NCI-H1092 treated with DMSO at 0.1 percent for 48 hours (cell line): ENCODE data around the gene ZNF496.
A peak's percentile ranks its signal among the peaks of the same experiment; 100 is the strongest.
"Not testable (repeated sequence)": the region's sequence is repeated elsewhere in the genome, so short reads cannot be mapped to it uniquely, and the experiment has no call there.

Source experiments
- DNase-seq: peaks from one replicate; lab custom pipeline; 2025; lab: John Stamatoyannopoulos, UW

ZNF496 gene

DNA sequence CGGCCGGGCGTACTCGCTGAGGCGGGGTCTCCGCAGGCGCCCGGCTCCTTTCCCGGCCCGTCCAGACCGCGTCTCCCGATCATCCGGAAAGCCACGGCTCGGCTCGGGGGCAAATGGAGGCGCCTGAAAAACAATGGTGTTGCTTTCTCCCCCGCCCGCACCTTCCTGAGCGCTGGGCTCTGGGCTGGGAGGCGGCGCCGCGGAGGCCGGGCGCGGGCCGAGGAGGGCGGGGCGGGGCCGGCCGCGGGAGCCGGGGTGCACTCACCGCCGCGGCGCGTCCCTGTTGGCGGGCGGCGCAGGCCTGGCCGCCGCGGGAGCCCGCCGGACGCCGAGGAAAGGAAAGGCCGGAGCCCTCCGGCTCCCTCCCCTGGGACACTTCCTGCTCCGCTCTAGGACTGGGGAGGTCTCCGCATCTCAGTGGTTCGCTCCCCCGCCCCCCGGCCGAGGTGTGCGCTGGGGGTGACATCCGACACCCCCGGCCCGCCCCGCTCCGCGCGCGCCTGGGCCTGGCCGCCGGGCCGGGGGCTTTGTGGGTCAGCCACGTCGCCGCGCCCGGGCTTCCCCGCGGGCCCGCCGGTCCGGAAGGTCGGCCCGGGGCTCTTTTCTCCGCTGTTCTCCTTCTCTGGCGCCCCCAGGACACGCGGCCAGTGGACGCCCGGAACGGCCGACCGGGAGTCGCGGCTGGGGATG is at the start of gene ZNF496:
TSS of gene ZNF496 (minus strand) at position 343 of the 690 bp plus-strand sequence. CDS start 2,289 bp downstream, outside the sequence.
- DNase-seq, result peak; percentile 87

DNA sequence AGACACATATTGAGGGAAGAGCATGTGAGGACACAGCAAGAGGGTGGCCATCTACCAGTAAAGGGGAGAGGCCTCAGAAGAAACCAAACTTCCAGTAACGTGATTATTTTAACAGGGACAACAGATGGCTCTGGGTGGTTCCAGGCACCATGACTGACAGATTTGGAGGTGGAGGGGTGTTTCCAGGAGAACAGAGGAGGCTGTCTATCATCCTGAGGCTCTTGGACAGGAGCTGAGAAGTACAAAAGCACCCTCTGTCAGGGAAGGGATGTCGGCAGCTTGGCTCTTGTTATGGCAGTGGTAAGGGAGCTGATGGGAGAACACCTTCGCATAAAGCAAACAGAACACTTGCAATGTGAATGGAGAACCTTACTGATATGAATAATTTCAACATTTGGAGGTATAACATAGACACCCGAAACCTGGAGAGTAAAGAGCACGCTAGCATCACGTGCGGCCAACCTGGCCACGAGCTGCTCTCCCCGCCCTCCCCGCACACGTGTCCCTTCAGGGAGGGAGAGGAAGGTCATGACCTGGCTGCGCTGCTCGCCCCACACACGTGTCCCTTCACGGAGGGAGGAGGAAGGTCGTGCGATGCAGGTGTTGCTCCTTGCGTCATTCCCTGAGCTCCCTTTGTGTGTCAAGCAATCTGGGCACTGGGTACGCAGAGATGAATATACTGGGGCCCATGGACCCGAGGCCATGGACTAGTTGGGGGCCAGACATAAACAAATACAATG is 46.8 kb upstream of the ZNF496 start:
- no peak for DNase-seq

- not testable (repeated sequence) for DNase-seq
These were observed 46.0 kb upstream of the ZNF496 start for GRCh38 chr1:247377656-247378055.

GRCh38 chr1:247376659-247377058 is 45.0 kb upstream of the ZNF496 start:
- no peak for DNase-seq

- no peak for DNase-seq
These were observed 44.1 kb upstream of the ZNF496 start for GRCh38 chr1:247375747-247376146.

GRCh38 chr1:247374651-247375334 is 43.1 kb upstream of the ZNF496 start:
- DNase-seq, result not testable (repeated sequence)

DNA sequence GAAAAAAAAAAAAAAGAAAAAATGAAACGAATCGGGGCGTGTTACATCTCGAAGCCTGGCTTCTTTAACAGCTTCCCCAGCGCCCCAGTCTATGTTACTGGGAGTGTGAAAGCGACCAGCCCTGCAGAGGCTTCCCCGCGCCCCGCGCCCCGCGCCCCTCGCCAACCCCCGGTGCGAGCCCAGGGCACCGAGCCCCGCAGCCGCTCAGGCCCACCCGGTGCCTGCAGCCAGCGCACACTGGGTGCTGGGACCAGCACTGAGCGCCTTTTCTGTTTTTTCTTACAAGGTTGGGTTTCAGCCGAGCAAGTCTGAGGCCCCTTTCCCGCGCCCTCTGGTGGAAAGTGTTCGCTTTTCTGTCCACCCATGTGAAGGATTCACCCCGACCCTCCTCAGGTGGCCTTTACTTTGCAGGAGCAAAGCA is 42.1 kb upstream of the ZNF496 start:
- DNase-seq, result peak; percentile 46

DNA sequence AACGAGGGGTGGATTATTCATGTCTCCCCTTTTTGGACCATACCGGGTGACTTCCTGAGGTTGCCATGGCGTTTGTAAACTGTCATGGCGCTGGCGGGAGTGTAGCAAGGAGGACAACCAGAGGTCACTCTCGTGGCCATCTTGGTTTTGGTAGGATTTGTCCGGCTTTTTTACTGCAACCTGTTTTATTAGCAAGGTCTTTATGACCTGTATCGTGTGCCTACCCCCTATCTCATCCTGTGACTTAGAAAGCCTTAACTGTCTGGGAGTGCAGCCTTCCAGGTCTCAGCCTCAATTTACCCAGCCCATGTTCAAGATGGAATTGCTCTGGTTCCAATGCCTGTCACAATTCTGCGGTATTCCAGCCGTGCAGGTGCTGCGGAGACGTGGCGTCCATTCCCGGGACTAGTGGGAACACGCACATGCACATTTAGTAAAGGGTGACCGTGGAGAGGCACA is 40.2 kb upstream of the ZNF496 start:
- DNase-seq, result no peak

DNA sequence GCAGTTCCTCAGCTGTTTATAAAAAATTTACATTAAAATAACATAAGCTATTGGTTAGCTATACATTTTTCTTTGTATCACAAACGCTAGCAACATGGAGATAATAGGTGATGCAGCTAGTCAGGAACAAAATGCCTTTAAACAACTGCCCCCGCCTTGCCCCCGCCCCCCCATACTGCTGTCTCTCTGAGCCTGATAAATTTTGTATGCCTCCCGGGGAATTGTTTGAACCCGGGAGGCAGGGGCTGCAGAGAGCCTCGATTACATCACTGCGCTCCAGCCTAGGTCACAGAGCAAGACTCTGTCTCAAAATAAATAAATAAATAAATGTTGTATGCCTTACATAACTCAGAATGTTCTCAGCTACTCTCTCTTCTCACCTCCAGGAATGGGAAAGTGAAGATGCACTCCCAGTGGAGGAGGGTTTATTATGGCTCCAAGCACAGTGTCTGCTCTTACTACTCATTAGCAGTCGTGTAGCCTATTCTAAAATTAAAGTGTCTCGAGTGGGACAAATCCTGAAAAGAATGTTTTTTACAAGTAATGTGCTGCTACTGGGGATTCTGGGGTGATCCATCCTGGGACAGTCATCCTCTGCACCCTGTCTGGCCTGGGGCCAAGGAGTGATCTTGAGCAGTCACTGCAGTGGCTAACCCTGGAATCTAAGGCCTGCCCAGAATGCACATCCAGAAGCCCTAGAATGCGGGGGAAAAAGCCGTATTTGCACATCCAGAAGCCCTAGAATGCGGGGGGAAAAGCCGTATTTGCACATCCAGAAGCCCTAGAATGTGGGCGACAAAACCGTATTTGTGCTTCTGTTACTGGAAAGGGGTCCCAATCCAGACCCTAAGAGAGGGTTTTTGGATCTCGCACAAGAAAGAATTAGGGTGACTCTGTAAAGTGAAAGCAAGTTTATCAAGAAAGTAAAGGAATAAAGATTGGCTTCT is 39.4 kb upstream of the ZNF496 start:
- no peak for DNase-seq

DNA sequence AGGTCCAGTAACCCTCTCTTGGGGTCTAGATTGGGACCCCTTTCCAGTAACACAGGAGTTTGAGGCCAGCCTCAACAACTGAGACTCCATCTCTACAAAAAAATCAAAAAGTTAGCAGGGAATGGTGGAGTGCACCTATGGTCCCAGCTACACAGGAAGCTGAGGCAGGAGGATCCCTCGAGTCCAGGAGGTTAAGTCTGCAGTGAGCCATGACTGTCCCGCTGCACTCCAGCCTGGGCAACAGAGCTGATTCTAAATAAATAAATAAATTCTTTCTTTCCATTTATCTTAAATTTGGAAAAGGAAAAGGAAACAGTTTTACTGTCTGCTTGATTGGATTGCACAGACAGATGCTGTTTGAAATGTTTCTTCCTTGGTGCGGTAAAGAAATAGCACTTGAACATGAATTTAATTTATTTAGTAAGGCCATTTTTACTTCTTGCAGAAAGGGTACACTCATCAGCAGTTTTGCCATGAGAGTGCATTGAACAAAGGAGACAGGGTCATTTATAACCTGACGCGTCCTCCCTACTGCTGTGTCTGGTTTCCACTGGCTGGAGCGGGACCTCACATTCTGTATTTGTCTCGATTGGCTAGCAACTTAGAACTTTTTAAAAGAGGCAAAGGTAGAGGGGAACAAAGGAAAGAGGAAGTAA is 37.0 kb upstream of the ZNF496 start:
- DNase-seq, result no peak

GRCh38 chr1:247367786-247368422 is 36.2 kb upstream of the ZNF496 start:
- no peak for DNase-seq

DNA sequence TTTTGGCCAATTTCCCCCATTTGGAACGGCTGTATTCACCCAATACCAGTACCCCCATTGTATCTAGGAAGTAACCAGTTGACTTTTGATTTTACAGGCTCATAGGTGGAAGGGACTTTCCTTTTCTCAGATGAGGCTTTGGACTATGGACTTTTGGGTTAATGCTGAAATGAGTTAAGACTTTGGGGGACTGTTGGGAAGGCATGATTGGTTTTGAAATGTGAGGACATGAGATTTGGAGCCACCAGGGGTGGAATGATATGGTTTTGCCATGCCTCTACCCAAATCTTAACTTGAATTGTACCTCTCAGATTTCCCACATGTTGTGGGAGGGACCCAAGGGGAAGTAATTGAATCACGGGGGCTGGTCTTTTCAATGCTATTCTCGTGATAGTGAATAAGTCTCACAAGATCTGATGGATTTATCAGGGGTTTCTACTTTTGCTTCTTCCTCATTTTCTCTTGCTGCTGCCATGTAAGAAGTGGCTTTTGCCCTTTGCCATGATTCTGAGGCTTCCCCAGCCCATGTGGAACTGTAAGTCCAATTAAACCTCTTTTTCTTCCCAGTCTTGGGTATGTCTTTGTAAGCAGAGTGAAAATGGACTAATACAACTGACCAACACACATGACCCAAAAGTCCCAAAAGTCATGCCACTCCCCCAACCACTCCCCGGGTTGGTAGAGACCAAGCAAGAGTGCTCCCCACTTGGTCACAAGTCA is 35.4 kb upstream of the ZNF496 start:
- no peak for DNase-seq

GRCh38 chr1:247366345-247366744 is 34.7 kb upstream of the ZNF496 start:
- DNase-seq, result not testable (repeated sequence)

DNA sequence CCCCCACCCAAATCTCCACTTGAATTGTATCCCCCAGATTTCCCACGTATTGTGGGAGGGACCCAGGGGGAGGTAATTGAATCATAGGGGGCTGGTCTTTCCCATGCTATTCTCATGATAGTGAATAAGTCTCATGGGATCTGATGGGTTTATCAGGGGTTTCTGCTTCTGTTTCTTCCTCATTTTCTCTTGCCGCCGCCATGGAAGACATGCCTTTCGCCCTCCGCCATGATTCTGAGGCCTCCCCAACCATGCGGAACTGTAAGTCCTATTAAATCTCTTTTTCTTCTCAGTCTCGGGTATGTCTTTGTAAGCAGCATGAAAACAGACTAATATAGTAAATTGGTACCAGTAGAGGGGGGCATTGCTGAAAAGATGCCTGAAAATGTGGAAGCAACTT is 33.4 kb upstream of the ZNF496 start:
- no peak for DNase-seq

DNA sequence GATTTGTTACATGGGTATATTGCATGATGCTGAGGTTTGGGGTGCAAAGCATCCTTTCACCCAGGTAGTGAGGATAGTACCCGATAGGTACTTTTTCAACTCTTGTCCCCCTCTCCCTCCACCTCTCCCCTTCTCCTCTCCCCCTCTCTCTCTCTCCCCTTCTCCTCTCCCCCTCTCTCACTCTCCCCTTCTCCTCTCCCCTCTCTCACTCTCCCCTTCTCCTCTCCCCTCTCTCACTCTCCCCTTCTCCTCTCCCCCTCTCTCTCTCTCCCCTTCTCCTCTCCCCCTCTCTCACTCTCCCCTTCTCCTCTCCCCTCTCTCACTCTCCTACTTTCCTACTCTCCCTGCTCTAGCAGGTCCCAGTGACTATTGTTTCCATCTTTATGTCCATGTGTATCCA is 31.3 kb upstream of the ZNF496 start:
- DNase-seq, result not testable (repeated sequence)

DNA sequence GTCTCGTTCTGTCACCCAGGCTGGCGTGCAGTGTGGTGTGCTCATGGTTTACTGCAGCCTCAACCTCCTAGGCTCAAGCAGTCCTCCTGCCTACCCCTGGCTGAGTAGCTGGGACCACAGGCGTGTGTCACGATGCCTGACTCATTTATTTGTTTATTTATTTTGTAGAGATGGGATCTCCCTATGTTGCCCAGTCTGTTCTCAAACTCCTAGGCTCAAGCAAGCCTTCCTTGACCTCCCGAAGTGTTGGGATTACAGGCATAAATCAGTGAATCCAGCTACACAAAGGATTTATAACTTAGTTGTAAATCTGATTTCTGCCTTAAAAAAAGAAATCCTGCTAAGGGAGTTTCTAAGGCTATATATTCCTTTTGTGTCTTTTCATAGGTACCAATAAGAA is 30.5 kb upstream of the ZNF496 start:
- DNase-seq, result no peak

- no peak for DNase-seq
These were observed 29.5 kb upstream of the ZNF496 start for GRCh38 chr1:247360991-247361731.

DNA sequence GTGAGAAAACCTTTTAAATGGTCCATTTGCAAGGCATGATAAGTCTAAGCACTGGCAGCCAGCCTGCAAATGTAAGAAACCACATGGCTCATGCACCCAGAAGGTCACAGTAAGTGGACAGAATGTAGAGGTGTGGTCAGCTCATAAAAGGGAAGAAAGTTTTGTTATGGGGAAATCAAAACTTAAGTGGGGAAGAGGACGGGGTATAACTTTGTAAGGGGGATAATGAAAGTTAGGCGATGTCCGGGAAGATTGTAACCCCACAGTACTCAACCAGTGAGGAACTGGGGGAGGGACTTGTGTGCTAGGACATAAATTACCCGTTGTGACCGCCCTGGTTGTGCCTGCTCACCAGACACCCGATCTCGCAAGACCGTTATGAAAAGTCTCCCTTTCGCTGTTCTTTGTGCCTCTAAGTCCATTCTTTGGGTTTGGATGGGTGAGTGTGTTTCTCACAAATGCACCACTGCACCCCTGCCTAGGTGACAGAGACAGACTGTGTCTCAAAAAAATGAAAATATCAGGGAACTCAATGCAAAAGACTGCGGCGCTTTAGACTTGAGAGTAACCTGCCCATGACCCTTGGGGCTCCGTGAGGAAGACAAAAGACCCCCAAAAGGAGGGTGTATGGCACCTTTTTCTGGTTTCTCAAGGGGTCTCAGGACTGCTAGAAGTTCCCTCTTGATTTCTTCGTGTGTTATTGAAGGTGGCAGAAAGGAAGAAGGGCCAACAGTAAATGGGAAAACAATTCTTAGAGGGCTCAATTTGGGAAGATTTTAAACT is 28.6 kb upstream of the ZNF496 start:
- DNase-seq, result no peak
